Large intestine (tissue), 3 donors: ENCODE results near the gene GRAMD4. TPM values are rescaled to one million over a fixed set of nuclear protein-coding genes. Genes with fewer than 3 reads are reported as not detected.

Experiments
- DNase-seq, 2 donors: peaks; one replicate each; pipeline versions ENCODE4 v3.0.0 to v3.0.0-alpha.2; 2013
- H3K27ac ChIP-seq: one replicate; pipeline ENCODE4 v1.5.1; 2013; ENCODE audit warnings: low read length
- H3K27me3 ChIP-seq: 2 replicates; pipeline ENCODE4 v1.6.1; 2013; ENCODE audit warnings: low read length; ENCODE audit not compliant: control insufficient read depth, insufficient read depth
- H3K36me3 ChIP-seq: 2 replicates; pipeline ENCODE4 v1.6.1; 2013; ENCODE audit warnings: low read length; ENCODE audit not compliant: control insufficient read depth, insufficient read depth
- H3K4me1 ChIP-seq: one replicate; pipeline ENCODE4 v1.6.1; 2013; ENCODE audit warnings: low read length; ENCODE audit not compliant: control insufficient read depth, insufficient read depth
- H3K4me3 ChIP-seq: one replicate; pipeline ENCODE4 v1.5.1; 2013; ENCODE audit warnings: low read length
- H3K9me3 ChIP-seq: one replicate; pipeline ENCODE4 v1.6.1; 2013; ENCODE audit warnings: mild to moderate bottlenecking, low read depth, low read length, moderate library complexity; ENCODE audit not compliant: control insufficient read depth
- WGBS: methylation state at CpG from one replicate; pipeline ENCODE4 v1.1.5; 2013; ENCODE audit warnings: low lambda C conversion rate; ENCODE audit not compliant: insufficient coverage; 5-methylcytosine and 5-hydroxymethylcytosine counted together
- polyA plus RNA-seq: library from polyadenylated mRNA; unstranded; fragments of 120-200 nt; gene quantifications from one replicate; pipeline ENCODE4 v1.2.1, GENCODE V29; 2013

The GRAMD4 gene
- polyA plus RNA-seq, 1 donor: 40.5 TPM

- DNase-seq: peak in 1 of 2 donors; percentile 64
- H3K9me3 ChIP-seq: peaks cover 5% of the 10 kb centered on the region
- no peaks in the 10 kb centered on the region for H3K27me3 ChIP-seq
- H3K4me3 ChIP-seq: peak overlapping the region; percentile 75
- no peaks in the 10 kb centered on the region for H3K36me3 ChIP-seq
- peaks cover 61% of the 10 kb centered on the region for H3K4me1 ChIP-seq
- H3K27ac ChIP-seq: peak overlapping the region; percentile 66
- WGBS: no CpG with 5 or more reads among the region's 142 CpGs
These were observed 43.4 kb upstream of the GRAMD4 start for GRCh38 chr22:46576556-46577367.

GRCh38 chr22:46577368-46578249 is 42.6 kb upstream of the GRAMD4 start:
- peak overlapping the region; percentile 75 for H3K4me3 ChIP-seq
- H3K4me1 ChIP-seq: peaks cover 69% of the 10 kb centered on the region
- no peaks in the 10 kb centered on the region for H3K36me3 ChIP-seq
- H3K27ac ChIP-seq: peak overlapping the region; percentile 96
- no CpG with 5 or more reads among the region's 65 CpGs for WGBS
- no peaks in the 10 kb centered on the region for H3K27me3 ChIP-seq
- H3K9me3 ChIP-seq: no peaks in the 10 kb centered on the region
- peak in 1 of 2 donors; percentile 53 for DNase-seq

GRCh38 chr22:46578251-46578823 is 41.8 kb upstream of the GRAMD4 start:
- peak in 1 of 2 donors; percentile 39 for DNase-seq
- no CpG with 5 or more reads among the region's 9 CpGs for WGBS
- peaks cover 76% of the 10 kb centered on the region for H3K4me1 ChIP-seq

DNA sequence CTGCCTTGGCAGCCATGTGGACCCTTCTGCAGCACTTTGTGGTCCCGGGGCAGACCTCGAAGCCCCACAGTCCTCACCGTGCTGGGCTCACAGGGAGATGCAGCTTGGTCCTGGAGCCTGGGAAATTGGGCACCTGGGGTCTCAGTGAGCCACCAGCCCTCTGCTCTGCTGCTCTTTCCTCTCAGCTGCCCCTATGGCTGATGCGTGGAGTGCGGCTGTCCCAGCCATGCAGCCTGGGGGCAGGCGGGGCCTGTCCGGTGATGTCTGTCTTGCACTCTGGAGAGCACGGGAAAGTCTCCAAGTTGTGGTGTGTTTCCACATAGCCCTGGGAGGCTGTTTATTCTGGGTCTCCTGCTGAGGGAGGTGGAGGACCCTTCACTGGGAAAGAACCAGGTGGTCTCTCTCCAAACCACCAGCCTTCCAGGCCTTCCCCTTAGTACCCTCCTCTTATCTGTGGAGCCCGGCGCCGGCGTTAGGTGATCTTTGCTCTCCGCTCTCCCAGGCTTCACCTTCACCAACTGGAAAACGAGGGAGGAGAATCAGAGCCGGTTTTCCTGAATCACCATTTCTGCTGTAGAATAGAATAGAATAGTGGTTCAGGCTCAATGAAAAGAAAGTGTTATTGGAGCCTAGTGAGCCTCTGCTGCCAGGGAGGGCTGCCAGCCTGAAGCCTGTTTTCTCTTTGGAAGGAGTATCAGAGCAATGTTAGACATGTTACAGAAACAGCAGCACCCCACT is 41.2 kb upstream of the GRAMD4 start:
- DNase-seq: peak in 1 of 2 donors; percentile 80
- peak overlapping the region; percentile 75 for H3K4me3 ChIP-seq
- no CpG with 5 or more reads among the region's 15 CpGs for WGBS
- no peaks in the 10 kb centered on the region for H3K36me3 ChIP-seq
- peaks cover 82% of the 10 kb centered on the region for H3K4me1 ChIP-seq
- no peaks in the 10 kb centered on the region for H3K9me3 ChIP-seq
- H3K27ac ChIP-seq: peak overlapping the region; percentile 96
- H3K27me3 ChIP-seq: no peaks in the 10 kb centered on the region

More at GRCh38 chr22:46578251-46578823, 41.8 kb upstream of the GRAMD4 start:
- Histone ChIP-seq H3K36me3 (no peaks in the 10 kb centered on the region), H3K9me3 (no peaks in the 10 kb centered on the region), H3K27me3 (no peaks in the 10 kb centered on the region), H3K4me3 (peak overlapping the region; percentile 75), H3K27ac (peak overlapping the region; percentile 96)

DNA sequence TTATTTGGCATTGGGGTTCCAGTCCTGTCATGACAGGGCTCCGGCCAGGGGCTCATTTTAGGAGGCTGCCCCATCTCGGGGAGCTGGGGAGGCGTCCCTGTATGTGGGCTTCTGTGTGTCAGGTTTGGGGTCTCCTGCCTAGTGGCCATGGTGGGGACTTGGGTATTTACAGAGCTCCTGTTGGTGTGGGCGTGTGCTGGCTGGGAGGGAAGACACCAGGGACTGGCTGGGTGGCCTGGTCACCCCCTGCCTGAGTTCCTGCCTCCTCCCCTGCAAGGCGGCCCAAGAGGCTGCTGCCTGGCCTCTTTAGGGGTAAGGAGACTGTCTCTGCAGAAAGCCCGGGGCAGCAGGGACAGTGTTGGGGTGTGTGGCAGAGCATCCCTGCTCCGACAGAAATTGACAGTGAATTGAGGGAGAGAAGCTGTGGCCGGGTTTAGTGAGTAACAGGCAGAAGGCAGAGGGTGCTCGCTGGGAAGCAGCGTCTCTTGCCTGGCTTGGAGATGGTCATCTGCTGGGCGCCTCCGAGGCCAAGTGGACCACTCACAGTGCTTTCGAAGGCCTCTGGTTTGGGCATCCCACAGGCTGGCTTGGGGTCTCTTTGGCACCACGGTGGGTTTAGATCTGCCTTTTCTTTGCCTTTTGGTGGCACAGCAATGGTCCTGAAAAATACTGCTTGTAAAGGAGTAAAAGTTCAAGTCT is 40.3 kb upstream of the GRAMD4 start:
- no peak for DNase-seq
- Histone ChIP-seq H3K4me3 (peak overlapping the region; percentile 8), H3K27ac (peak overlapping the region; percentile 96), H3K4me1 (peaks cover 83% of the 10 kb centered on the region), H3K27me3 (no peaks in the 10 kb centered on the region), H3K9me3 (peaks cover 3% of the 10 kb centered on the region), H3K36me3 (no peaks in the 10 kb centered on the region)
- no CpG with 5 or more reads among the region's 14 CpGs for WGBS

GRCh38 chr22:46580940-46581537 is 39.1 kb upstream of the GRAMD4 start:
- Histone ChIP-seq H3K36me3 (peaks cover 2% of the 10 kb centered on the region), H3K27ac (peak overlapping the region; percentile 96), H3K4me1 (peaks cover 80% of the 10 kb centered on the region), H3K27me3 (no peaks in the 10 kb centered on the region), H3K9me3 (peaks cover 3% of the 10 kb centered on the region), H3K4me3 (no peak overlapping the region)
- no CpG with 5 or more reads among the region's 13 CpGs for WGBS
- no peak for DNase-seq

- DNase-seq: peak in 1 of 2 donors; percentile 66
- peaks cover 2% of the 10 kb centered on the region for H3K36me3 ChIP-seq
- H3K4me1 ChIP-seq: peaks cover 82% of the 10 kb centered on the region
- no peak overlapping the region for H3K4me3 ChIP-seq
- peaks cover 3% of the 10 kb centered on the region for H3K9me3 ChIP-seq
- WGBS: no CpG with 5 or more reads among the region's 14 CpGs
- peak overlapping the region; percentile 96 for H3K27ac ChIP-seq
- no peaks in the 10 kb centered on the region for H3K27me3 ChIP-seq
These were observed 38.5 kb upstream of the GRAMD4 start for GRCh38 chr22:46581538-46582244.

- Histone ChIP-seq H3K4me1 (peaks cover 90% of the 10 kb centered on the region), H3K27ac (peak overlapping the region; percentile 96), H3K4me3 (no peak overlapping the region), H3K9me3 (peaks cover 3% of the 10 kb centered on the region), H3K27me3 (no peaks in the 10 kb centered on the region), H3K36me3 (peaks cover 2% of the 10 kb centered on the region)
- DNase-seq: peak in 1 of 2 donors; percentile 68
- no CpG with 5 or more reads among the region's 14 CpGs for WGBS
These were observed 37.8 kb upstream of the GRAMD4 start for GRCh38 chr22:46582281-46582933.
